H1 (cell line): Measurements from ENCODE around the gene MIGA1. TPM values are rescaled to one million over a fixed set of nuclear protein-coding genes. Genes with fewer than 3 reads are reported as not detected.

Source experiments
- CHD2 ChIP-seq: IDR thresholded peaks from 2 replicates; pipeline ENCODE4 v1.6.1; 2012; ENCODE audit warnings: low read length, improper control_type of control experiment
- HDAC6 ChIP-seq: IDR thresholded peaks from one replicate; pipeline ENCODE4 v1.7.1; 2012; ENCODE audit warnings: low read depth, mild to moderate bottlenecking, inconsistent platforms, low read length, moderate library complexity
- TAF7 ChIP-seq: optimal IDR thresholded peaks from 2 replicates; pipeline ENCODE3; 2011; ENCODE audit warnings: low read depth, mild to moderate bottlenecking, inconsistent platforms, low read length, moderate library complexity, borderline replicate concordance
- polyA plus RNA-seq, 7 experiments: library from polyadenylated mRNA; depleted of rRNA in 3 of 7; stranded (reverse) in 5 of 7; unstranded in 2 of 7; fragments of >200 nt in 5 of 7; fragments of 200-250 nt in 2 of 7; gene quantifications; 1 replicate in 5 of 7; 2 replicates in 1 of 7; 4 replicates in 1 of 7; pipeline versions ENCODE4 v1.2.1 to v1.2.3, GENCODE V29; 2011 to 2013; ENCODE audit warnings: missing spikeins in 2 of 7, mixed read lengths in 2 of 7
- total RNA-seq: library from RNA; stranded (reverse); fragmentation: NEBNext Ultra II Directional; extraction: Animal tissue kit (Norgen Biotek cat#: 25700); gene quantifications from 2 replicates; pipeline ENCODE4 v1.2.1, GENCODE V29; 2021
- TF ChIP-seq, protein P1 (sequence below): IDR thresholded peaks from 2 replicates; pipeline ENCODE4 v1.6.1; 2012; ENCODE audit warnings: low read length, inconsistent platforms

The MIGA1 gene
- total and polyA plus RNA-seq, 2 of the 8 experiments (the other 6 are each of a cell fraction or from before 2014, with no cell fraction given), result 0.95 to 7.0 TPM

DNA sequence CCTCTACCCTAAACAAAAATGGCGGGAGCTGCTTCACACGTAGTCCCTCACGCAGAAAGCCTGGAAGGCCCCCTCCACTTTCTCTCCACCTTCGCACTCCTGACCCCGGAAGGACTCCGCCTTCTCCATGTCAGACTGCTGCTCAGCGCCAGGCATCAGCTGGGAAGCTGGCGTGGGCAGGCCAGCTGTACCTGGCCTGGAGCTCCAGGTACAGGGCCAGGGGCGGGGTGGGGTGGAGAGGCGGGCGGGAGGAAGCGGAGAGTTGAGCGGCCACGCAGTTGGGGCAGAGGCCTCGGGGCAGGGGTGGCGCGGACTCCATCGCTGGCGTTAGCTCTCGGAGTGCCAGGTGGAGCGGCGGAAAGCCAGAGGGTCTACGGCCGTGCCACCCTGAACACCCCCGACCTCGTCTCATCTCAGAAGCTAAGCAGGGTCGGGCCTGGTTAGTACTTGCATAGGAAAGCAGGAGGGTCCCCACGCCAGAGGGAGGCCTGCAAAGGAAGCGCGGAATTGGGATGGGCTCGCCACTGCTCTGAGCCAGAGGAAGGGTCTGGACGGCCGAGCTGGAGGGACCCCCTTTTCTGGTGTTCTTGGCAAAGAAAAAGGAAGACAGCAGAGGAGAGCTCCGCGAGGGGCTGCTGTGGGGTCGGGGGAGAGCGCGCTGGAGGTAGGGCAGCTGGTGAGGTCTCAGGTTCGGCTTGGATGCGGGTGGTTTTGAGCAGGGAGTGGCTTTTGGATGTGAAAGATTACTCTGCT, at the start of gene MIGA1 (continued):
- TF ChIP-seq TAF7 (peak; percentile 64), HDAC6 (no peak), CHD2 (0 out of 2 replicates have a peak, but pooled peaks have one; percentile 40)
- TF ChIP-seq, protein P1, sequence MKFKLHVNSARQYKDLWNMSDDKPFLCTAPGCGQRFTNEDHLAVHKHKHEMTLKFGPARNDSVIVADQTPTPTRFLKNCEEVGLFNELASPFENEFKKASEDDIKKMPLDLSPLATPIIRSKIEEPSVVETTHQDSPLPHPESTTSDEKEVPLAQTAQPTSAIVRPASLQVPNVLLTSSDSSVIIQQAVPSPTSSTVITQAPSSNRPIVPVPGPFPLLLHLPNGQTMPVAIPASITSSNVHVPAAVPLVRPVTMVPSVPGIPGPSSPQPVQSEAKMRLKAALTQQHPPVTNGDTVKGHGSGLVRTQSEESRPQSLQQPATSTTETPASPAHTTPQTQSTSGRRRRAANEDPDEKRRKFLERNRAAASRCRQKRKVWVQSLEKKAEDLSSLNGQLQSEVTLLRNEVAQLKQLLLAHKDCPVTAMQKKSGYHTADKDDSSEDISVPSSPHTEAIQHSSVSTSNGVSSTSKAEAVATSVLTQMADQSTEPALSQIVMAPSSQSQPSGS, result no peak
